Pancreas (tissue), 10 donors: Measurements from ENCODE around the gene TBCK. TPM values are rescaled to one million over a fixed set of nuclear protein-coding genes. Genes with fewer than 3 reads are reported as not detected.

Experiments
- ATAC-seq, 4 donors: fragments of 200-7000 bp; cut with Tn5 transposase; one replicate each; pipeline versions ENCODE4 v1.8.0 to v1.9.1; 2020; ENCODE audit warnings: mild to moderate bottlenecking in 4 of 4, moderate library complexity in 4 of 4
- DNase-seq, 6 donors: peaks; one replicate each; pipeline ENCODE4 v3.0.0-alpha.2; 2020
- FAIRE-seq: peaks from 2 replicates; lab custom pipeline; 2012; peaks lifted over from hg19 to GRCh38; lab: Jason Lieb, UNC
- H3K27ac ChIP-seq, 4 donors: fragments of 200-600 bp; sonication (generic); 1 replicate in 3 of 4; 2 replicates in 1 of 4; pipeline versions ENCODE4 v1.5.0 to v1.8.0; 2020
- H3K27me3 ChIP-seq, 4 donors: fragments of 200-600 bp; one replicate each; pipeline ENCODE4 v1.8.0; 2021
- H3K36me3 ChIP-seq, 3 donors: fragments of 200-600 bp; sonication (generic) in 1 of 3; one replicate each; pipeline versions ENCODE4 v1.5.0 to v1.8.0; 2020 to 2021
- H3K4me1 ChIP-seq, 3 donors: fragments of 200-600 bp; one replicate each; pipeline ENCODE4 v1.8.0; 2021
- H3K4me3 ChIP-seq, 4 donors: fragments of 200-600 bp; sonication (generic) in 2 of 4; one replicate each; pipeline versions ENCODE4 v1.5.0 to v1.8.0; 2020 to 2021
- H3K9me3 ChIP-seq, 4 donors: fragments of 200-600 bp; one replicate each; pipeline ENCODE4 v1.8.0; 2021
- WGBS, 2 donors: extraction: QIAGEN DNeasy Blood & Tissue Kit; methylation state at CpG; one replicate each; pipeline ENCODE4 v1.1.7; 2013; 5-methylcytosine and 5-hydroxymethylcytosine counted together
- intact Hi-C, 3 donors: fragments of 100-400 bp; cut with DNase I; formaldehyde crosslinking; loops; one replicate each; pipeline versions ENCODE4 v1.11.1 to v1.14.2; 2022
- polyA plus RNA-seq, 2 donors: library from polyadenylated mRNA; stranded (reverse); fragments of 200-250 nt; gene quantifications; one replicate each; pipeline ENCODE4 v1.2.3, GENCODE V29; 2013
- total RNA-seq, 6 donors: library from RNA; stranded (reverse); fragmentation: NEBNext Ultra II Directional in 4 of 6; extraction: Animal tissue kit (Norgen Biotek cat#: 25700) in 4 of 6; gene quantifications; one replicate each; pipeline versions ENCODE4 v1.2.1 to v1.2.4, GENCODE V29; 2021 to 2023
- TF ChIP-seq, protein P1 (sequence below), 4 donors: fragments of 200-600 bp; sonication (generic) in 3 of 4; IDR thresholded peaks; one replicate each; pipeline versions ENCODE4 v1.5.0 to v1.8.0; 2021; ENCODE audit warnings: antibody characterized with exemption in 4 of 4
- donor health status: healthy with polysubstance abuse.
- donor health status: DM: no; HTN: no; CAD: no; lungs with moderate emphysema.
- donor health status: DM: no; HTN: no; CAD: no.
- donor health status: control.
- donor health status: control.
- donor health status: Bipolar disorder and iron deficiency.
- donor health status: DM: yes; HTN: yes; CAD: no.
- donor health status: DM: no; HTN: no; CAD: no.
- donor health status: DM: no; HTN: no; CAD: no.
- donor health status: DM: yes; HTN: yes; CAD: no.

Gene TBCK
- total and polyA plus RNA-seq, 8 donors: 5.3 to 35.1 (median 12.5) TPM

DNA sequence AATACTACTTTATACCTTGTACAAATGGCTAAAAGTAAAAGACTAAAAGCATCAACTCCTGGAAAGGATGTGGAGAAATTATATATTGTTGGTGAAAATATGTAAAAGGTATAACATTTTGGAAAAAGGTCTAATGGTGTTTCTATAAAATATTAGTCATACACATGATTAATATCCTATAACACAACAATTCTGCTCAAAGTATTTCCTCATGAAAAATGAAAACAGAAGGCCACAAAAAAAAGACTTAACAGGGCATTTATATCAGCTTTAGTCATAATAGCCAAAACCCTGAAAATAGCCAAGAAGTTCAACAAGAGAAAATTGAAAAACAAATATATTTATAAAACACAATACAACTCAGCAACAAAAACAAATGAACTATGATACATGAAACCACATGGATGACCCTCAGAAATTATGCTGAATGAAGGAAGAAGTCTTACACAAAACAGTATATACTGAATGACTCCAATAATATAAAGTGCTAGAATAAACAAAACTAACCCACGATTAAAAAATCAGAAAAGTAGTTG lies 38.8 kb downstream of the TBCK start:
- Histone ChIP-seq H3K27ac (no peak overlapping the region), H3K4me1 (no peaks in the 10 kb centered on the region), H3K9me3 (no peaks in the 10 kb centered on the region), H3K27me3 (no peaks in the 10 kb centered on the region), H3K4me3 (no peak overlapping the region), H3K36me3 (no peaks in the 10 kb centered on the region)
- TF ChIP-seq, protein P1, sequence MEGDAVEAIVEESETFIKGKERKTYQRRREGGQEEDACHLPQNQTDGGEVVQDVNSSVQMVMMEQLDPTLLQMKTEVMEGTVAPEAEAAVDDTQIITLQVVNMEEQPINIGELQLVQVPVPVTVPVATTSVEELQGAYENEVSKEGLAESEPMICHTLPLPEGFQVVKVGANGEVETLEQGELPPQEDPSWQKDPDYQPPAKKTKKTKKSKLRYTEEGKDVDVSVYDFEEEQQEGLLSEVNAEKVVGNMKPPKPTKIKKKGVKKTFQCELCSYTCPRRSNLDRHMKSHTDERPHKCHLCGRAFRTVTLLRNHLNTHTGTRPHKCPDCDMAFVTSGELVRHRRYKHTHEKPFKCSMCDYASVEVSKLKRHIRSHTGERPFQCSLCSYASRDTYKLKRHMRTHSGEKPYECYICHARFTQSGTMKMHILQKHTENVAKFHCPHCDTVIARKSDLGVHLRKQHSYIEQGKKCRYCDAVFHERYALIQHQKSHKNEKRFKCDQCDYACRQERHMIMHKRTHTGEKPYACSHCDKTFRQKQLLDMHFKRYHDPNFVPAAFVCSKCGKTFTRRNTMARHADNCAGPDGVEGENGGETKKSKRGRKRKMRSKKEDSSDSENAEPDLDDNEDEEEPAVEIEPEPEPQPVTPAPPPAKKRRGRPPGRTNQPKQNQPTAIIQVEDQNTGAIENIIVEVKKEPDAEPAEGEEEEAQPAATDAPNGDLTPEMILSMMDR (IDR thresholded peaks at IDR 0.05): no peak
- DNase-seq (no peak), ATAC-seq (no peak), FAIRE-seq (peak; percentile 20)
- intact Hi-C loops: no loop called here
- WGBS, 2 donors: 61 to 83% methylated on average over 1 of the region's 1 CpG

DNA sequence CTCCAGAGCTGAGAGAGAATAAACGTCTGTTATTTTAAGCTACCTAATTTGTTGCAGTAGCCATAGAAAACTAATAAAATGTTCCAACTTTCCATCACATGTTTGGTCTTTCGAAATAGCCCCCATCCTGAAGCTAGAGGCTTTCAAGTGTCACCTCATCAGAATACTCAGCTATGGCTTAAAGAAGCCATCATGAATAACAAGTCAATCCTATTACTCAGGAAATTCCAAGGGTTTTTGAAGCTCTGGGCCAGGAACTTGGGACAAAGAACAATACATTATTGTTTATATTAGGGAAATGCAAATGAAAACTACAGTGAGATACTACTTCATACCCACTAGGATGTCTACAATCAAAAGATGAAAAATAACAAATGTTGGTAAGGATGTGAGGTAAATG lies 42.2 kb downstream of the TBCK start:
- TF ChIP-seq, protein P1 (IDR thresholded peaks at IDR 0.05): no peak
- FAIRE-seq (no peak), DNase-seq (no peak), ATAC-seq (no peak)
- H3K27ac ChIP-seq: no peak overlapping the region
- no peak overlapping the region for H3K4me3 ChIP-seq
- H3K27me3 ChIP-seq: no peaks in the 10 kb centered on the region
- H3K4me1 ChIP-seq: no peaks in the 10 kb centered on the region
- 80 to 87% methylated on average over 2 of the region's 2 CpGs for WGBS, 2 donors
- no peaks in the 10 kb centered on the region for H3K9me3 ChIP-seq
- no peaks in the 10 kb centered on the region for H3K36me3 ChIP-seq
- intact Hi-C loops: no loop called here

DNA sequence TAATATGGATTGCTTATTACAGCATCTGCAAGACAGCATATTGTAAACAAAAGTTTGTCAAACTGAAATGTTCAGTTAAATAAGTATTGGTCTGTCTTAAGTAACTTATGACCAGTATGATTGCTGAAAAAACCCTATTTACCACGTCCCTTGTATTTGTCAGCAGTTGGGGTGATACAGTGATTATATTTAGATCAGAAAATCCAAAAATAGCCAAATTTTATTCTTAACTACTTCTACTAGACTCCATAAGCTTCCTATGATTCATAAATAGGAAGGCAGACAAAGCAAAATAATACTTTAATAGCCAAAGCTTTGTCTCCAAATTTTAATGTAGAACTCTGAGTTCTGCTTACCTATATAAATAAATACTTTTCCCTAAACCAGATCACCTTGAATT lies 45.3 kb downstream of the TBCK start:
- H3K9me3 ChIP-seq: no peaks in the 10 kb centered on the region
- intact Hi-C loops: no loop called here
- DNase-seq (no peak), FAIRE-seq (no peak), ATAC-seq (no peak)
- no peaks in the 10 kb centered on the region for H3K4me1 ChIP-seq
- 76 to 84% methylated on average over 1 of the region's 1 CpG for whole genome bisulfite sequencing, 2 donors
- TF ChIP-seq, protein P1 (IDR thresholded peaks at IDR 0.05): no peak
- no peak overlapping the region for H3K27ac ChIP-seq
- no peaks in the 10 kb centered on the region for H3K27me3 ChIP-seq
- H3K4me3 ChIP-seq: no peak overlapping the region
- H3K36me3 ChIP-seq: no peaks in the 10 kb centered on the region

DNA sequence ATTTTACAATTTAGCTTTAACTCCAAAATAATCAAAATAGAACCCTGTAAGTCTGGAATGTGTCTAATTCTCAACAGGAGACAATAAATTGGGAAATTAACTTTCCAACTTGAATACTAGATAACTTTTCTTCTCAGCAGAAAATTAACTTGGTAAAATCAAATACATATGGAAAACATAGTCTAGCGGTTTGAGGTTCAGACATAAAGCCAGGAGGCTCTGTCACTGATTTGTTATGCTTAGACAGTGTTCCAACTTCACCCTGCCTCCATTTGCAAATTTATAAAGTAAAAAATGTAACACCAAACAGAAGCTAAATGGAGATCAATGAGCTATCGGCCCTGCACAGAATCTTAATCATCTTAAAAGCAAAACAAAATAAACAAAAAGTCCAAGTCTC lies 46.3 kb downstream of the TBCK start:
- Histone ChIP-seq H3K36me3 (no peaks in the 10 kb centered on the region), H3K27ac (no peak overlapping the region), H3K9me3 (no peaks in the 10 kb centered on the region), H3K4me3 (no peak overlapping the region), H3K27me3 (no peaks in the 10 kb centered on the region), H3K4me1 (peaks cover 0 to 3% (median 2%) of the 10 kb centered on the region in 3 donors)
- ATAC-seq (no peak), DNase-seq (no peak), FAIRE-seq (no peak)
- 81 to 92% methylated on average over 2 of the region's 2 CpGs for WGBS, 2 donors
- TF ChIP-seq, protein P1 (IDR thresholded peaks at IDR 0.05): no peak
- intact Hi-C loops: no loop called here

DNA sequence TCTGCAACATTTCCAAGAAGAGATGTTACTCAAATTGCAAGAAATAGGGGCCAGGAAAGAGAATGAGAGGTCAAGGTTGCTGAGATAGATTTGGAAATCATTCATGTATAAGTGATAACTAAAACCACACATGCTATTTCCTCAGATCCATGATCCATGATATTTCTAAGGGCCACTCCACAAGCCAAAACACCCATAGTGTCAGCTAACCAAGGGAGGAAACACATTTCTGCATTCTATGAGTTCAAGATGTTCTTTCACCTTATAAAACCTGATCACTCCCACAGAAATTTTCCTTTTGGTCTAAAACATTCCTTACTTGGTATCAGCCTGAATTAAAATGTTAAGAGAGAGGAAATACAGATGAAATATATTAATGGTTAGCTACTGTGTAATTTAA lies 47.2 kb downstream of the TBCK start:
- ATAC-seq (no peak), DNase-seq (no peak), FAIRE-seq (no peak)
- Histone ChIP-seq H3K9me3 (no peaks in the 10 kb centered on the region), H3K27ac (no peak overlapping the region), H3K36me3 (no peaks in the 10 kb centered on the region), H3K27me3 (no peaks in the 10 kb centered on the region), H3K4me3 (no peak overlapping the region), H3K4me1 (peaks cover 0 to 11% (median 8%) of the 10 kb centered on the region in 3 donors)
- TF ChIP-seq, protein P1 (IDR thresholded peaks at IDR 0.05): no peak
- intact Hi-C loops: no loop called here
